K562 (cell line): ENCODE results near the gene TUBGCP6.

Source experiments
- ARNT ChIP-seq, 2 experiments: fragments of 450-650 bp; IDR thresholded peaks; 2 replicates each; pipeline ENCODE4 v1.6.1; 2016; ENCODE audit warnings: mild to moderate bottlenecking in 1 of 2
- JUN ChIP-seq, 2 experiments: sonication (generic) in 1 of 2; formaldehyde crosslinking in 1 of 2; IDR thresholded peaks; 2 replicates each; pipeline versions ENCODE4 v1.6.1 to v1.8.0; 2012 to 2022; ENCODE audit warnings: borderline replicate concordance in 2 of 2, mild to moderate bottlenecking in 2 of 2, improper control_type of control experiment in 1 of 2, low read depth in 1 of 2, low read length in 1 of 2, missing genetic modification reagents in 1 of 2
- MCM7 ChIP-seq, 2 experiments: fragments of 450-650 bp; IDR thresholded peaks; 2 replicates each; pipeline ENCODE4 v1.6.1; 2016 to 2018
- NFIC ChIP-seq: fragments of 450-650 bp; IDR thresholded peaks from 2 replicates; pipeline ENCODE4 v1.6.1; 2017; ENCODE audit warnings: mild to moderate bottlenecking, inconsistent platforms
- TCF7 ChIP-seq: sonication (generic); IDR thresholded peaks from 2 replicates; pipeline ENCODE4 v1.6.1; 2016; ENCODE audit warnings: antibody characterized with exemption, borderline replicate concordance
- TOE1 ChIP-seq, 2 experiments: fragments of 450-650 bp in 1 of 2; sonication (generic) in 1 of 2; formaldehyde crosslinking in 1 of 2; IDR thresholded peaks; 2 replicates each; pipeline versions ENCODE4 v1.7.1 to v1.8.0; 2016 to 2022; ENCODE audit warnings: borderline replicate concordance in 2 of 2, mild to moderate bottlenecking in 2 of 2, antibody characterized with exemption in 1 of 2, inconsistent platforms in 1 of 2, low read depth in 1 of 2, missing genetic modification reagents in 1 of 2, moderate library complexity in 1 of 2
- TF ChIP-seq, protein P1 (sequence below), 3 experiments: IDR thresholded peaks in 2 of 3; conservative IDR thresholded peaks in 1 of 3; 2 replicates each; pipeline ENCODE4 v1.5.1; 2011 to 2012; ENCODE audit warnings: low read length in 3 of 3, mild to moderate bottlenecking in 3 of 3, control low read depth in 2 of 3, improper control_type of control experiment in 1 of 3, inconsistent platforms in 1 of 3, low read depth in 1 of 3, mixed read lengths in 1 of 3, moderate library complexity in 1 of 3; ENCODE audit not compliant: insufficient read depth in 2 of 3

DNA sequence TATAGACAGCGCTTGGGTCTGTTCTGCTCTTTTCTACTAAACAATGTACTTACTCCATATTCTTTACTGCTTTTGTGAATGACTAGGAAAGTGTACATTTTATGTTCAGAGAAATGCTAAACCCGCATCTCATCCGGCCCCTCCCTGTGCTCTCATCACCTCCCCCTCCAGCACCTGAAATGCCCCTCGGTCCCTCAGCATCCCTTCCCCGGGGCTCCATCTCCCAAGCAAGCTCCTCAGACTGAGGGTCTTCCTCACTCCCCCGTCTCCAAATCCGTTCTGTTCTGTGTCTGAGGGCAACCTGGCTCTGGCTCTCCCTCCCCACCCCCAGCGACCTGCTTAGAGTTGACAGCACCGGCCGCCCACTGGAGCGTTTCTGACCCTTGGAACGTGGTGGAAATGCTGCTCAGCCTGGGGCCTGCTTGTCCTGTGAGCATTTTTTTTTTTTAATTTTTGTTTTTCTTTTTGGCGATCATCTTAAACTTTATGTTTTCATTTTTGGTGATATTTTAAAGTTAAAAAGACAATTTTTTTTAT lies 42.6 kb downstream of the TUBGCP6 start:
- TF ChIP-seq MCM7 (IDR thresholded peaks at IDR 0.05) = no peak
- no peak for TF ChIP-seq ARNT (IDR thresholded peaks at IDR 0.05)
- TF ChIP-seq, protein P1, sequence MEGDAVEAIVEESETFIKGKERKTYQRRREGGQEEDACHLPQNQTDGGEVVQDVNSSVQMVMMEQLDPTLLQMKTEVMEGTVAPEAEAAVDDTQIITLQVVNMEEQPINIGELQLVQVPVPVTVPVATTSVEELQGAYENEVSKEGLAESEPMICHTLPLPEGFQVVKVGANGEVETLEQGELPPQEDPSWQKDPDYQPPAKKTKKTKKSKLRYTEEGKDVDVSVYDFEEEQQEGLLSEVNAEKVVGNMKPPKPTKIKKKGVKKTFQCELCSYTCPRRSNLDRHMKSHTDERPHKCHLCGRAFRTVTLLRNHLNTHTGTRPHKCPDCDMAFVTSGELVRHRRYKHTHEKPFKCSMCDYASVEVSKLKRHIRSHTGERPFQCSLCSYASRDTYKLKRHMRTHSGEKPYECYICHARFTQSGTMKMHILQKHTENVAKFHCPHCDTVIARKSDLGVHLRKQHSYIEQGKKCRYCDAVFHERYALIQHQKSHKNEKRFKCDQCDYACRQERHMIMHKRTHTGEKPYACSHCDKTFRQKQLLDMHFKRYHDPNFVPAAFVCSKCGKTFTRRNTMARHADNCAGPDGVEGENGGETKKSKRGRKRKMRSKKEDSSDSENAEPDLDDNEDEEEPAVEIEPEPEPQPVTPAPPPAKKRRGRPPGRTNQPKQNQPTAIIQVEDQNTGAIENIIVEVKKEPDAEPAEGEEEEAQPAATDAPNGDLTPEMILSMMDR (IDR thresholded peaks at IDR 0.05 in 2 of 3, conservative IDR thresholded peaks at IDR 0.05 in 1 of 3; ENCODE audit: insufficient read depth in 2 of 3, low read depth in 1 of 3, low read length in 3 of 3) = no peak
- no peak for TF ChIP-seq NFIC
- no peak for TF ChIP-seq TOE1 (IDR thresholded peaks at IDR 0.05; ENCODE audit: borderline replicate concordance)
- no peak for TF ChIP-seq TOE1 (CRISPR knock-in tag; IDR thresholded peaks at IDR 0.05; ENCODE audit: borderline replicate concordance, low read depth)
- TF ChIP-seq JUN (IDR thresholded peaks at IDR 0.05; ENCODE audit: borderline replicate concordance, low read depth, low read length) = no peak
- no peak for TF ChIP-seq JUN (CRISPR knock-in tag; IDR thresholded peaks at IDR 0.05; ENCODE audit: borderline replicate concordance)
- no peak for TF ChIP-seq TCF7
